Activated CD4-positive, alpha-beta T cell treated with anti-CD3 and anti-CD28 coated beads, Interleukin-2, amount 10 ng/mL, durations not matched to agents 7 days and 5 days (primary cell): ENCODE measurements around the gene LTA. TPM values are rescaled to one million over a fixed set of nuclear protein-coding genes. Genes with fewer than 3 reads are reported as not detected.
"Not testable (repeated sequence)": the region's sequence is repeated elsewhere in the genome, so short reads cannot be mapped to it uniquely, and the experiment has no call there.

Experiments
- CTCF ChIA-PET: fragments of 350-600 bp; sonication (Branson Sonifier 250); formaldehyde crosslinking; loops from one replicate; lab custom pipeline; 2021; ENCODE audit warnings: antibody characterized with exemption; lab: Charles Lee
- POLR2A ChIA-PET: fragments of 350-600 bp; sonication (Branson Sonifier 250); formaldehyde crosslinking; loops from one replicate; lab custom pipeline; 2021; ENCODE audit warnings: antibody characterized with exemption; lab: Charles Lee
- DNase-seq: peaks from one replicate; pipeline ENCODE4 v3.0.0-alpha.2; 2020
- H3K27ac Mint-ChIP-seq: one replicate; pipeline ENCODE4 v1.8.0; 2021; ENCODE audit warnings: mild to moderate bottlenecking, moderate library complexity, mixed read lengths
- H3K27me3 Mint-ChIP-seq: one replicate; pipeline ENCODE4 v1.8.0; 2021; ENCODE audit warnings: mixed read lengths
- H3K36me3 Mint-ChIP-seq: one replicate; pipeline ENCODE4 v1.8.0; 2021; ENCODE audit warnings: low read depth, mixed read lengths
- H3K4me1 Mint-ChIP-seq: one replicate; pipeline ENCODE4 v1.8.0; 2021; ENCODE audit warnings: mixed read lengths
- H3K4me3 Mint-ChIP-seq: one replicate; pipeline ENCODE4 v1.8.0; 2021; ENCODE audit warnings: mild to moderate bottlenecking, moderate library complexity, mixed read lengths
- H3K9me3 Mint-ChIP-seq: one replicate; pipeline ENCODE4 v1.8.0; 2021; ENCODE audit warnings: mixed read lengths
- total RNA-seq, 2 experiments: library from RNA; stranded (reverse); gene quantifications; one replicate each; pipeline ENCODE4 v1.2.3, GENCODE V29; 2021

Gene LTA
- total RNA-seq, 2 experiments from 2014 or later, result 20.9 to 27.0 TPM

DNA sequence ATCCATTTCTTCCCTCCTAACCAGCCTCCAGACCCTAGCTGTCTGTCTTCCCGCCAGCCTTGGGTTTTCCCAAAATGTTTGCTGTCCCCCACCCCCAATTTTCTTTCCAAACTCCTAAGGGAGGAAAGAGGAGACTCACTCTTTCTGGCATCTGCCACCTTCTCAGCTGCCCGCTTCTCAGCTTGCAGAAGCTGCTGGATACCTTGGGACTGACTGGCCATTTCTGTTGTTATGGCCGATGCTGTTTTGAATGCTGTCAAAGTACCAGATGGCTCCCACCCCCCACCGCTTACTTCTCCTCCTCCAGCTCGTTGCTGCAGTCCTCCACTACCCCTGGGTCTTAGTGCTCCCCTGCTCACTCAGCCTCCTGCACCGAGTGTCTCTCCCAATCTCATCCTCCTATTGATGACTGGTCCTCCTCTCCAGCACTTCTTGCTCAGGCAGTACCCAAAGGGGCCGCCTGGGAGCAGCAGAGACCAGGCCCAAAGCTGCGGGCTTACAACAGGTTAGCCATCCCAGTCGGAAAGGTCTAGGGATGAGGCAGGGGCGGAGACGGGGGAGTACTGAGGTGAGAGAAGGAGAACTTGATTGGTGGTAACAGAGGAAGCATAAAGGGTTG, 25.6 kb upstream of the LTA start, which contains the start of gene ATP6V1G2:
Gene ATP6V1G2, minus strand, starts transcription at position 270 of the 619 bp plus-strand sequence. Its CDS starts 49 bp downstream, at position 221.
- H3K27ac Mint-ChIP-seq, result peak within 1 kb of the TSS; percentile 95
- POLR2A ChIA-PET, result no interaction called here
- peaks cover 62% of the 10 kb centered on the region for H3K4me1 Mint-ChIP-seq
- no peaks in the 10 kb centered on the region for H3K27me3 Mint-ChIP-seq
- no peaks in the 10 kb centered on the region for H3K9me3 Mint-ChIP-seq
- peaks cover 14% of the 10 kb centered on the region for H3K36me3 Mint-ChIP-seq
- H3K4me3 Mint-ChIP-seq, result peak within 1 kb of the TSS; percentile 89
- CTCF ChIA-PET, result interaction anchor here (0.6 to 23.4 kb wide), 30 partner anchors 10 to 361 kb away, joined by 3 to 497 read pairs (median 4); partner anchors contain the start of genes AIF1, BAG6, HSPA1B and LTB
- DNase-seq, result peak; percentile 91

- Mint-ChIP-seq H3K27me3 (no peaks in the 10 kb centered on the region), H3K4me3 (peak within 1 kb of the TSS; percentile 89), H3K9me3 (no peaks in the 10 kb centered on the region), H3K4me1 (peaks cover 64% of the 10 kb centered on the region), H3K36me3 (peaks cover 14% of the 10 kb centered on the region), H3K27ac (peak within 1 kb of the TSS; percentile 95)
- peak; percentile 94 for DNase-seq
- ChIA-PET CTCF (interaction anchor here (0.6 to 23.4 kb wide), 20 partner anchors 9 to 310 kb away, joined by 3 to 497 read pairs (median 4); partner anchors contain the start of genes BAG6, LTA, LTB and NCR3), POLR2A (interaction anchor here (1.6 kb wide), 1 partner anchor 28 kb away, joined by 5 read pairs; the partner anchor contains the start of gene TNF)
Observed at GRCh38 chr6:31546958-31547726, 24.9 kb upstream of the LTA start, which contains the start of gene NFKBIL1. Gene NFKBIL1, plus strand, starts transcription at chr6:31547608. Its CDS starts 87 bp downstream, at chr6:31547695.

DNA sequence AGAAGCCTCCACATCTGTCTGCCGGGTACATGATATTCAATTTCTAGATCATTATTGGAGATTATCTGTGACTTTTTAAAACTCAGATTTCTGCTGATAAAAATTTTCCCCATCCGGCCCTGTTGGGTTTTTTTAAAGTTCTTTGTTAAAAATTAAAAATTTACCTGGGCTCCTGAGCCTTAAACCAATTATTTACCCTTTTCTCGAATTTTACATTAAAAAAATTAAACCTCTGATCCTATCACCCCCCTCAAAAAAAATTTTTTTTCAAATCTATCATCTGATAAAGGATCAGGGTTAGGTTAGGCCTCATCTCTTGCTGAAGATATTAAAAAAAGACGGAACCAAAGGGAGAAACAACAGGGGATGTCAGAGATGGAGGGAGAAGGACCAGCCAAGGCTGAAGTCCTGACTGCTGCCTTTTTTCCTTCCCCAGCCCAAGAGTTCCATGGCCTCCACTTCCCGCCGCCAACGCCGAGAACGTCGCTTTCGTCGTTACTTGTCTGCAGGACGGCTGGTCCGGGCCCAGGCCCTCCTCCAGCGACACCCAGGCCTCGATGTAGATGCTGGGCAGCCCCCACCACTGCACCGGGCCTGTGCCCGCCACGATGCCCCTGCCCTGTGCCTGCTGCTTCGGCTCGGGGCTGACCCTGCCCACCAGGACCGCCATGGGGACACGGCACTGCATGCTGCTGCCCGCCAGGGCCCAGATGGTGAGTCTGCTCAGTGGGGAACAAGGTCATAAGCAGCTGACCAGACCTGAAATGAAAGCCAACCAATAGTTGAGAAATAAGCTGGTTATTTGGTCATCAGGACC, 24.2 kb upstream of the LTA start:
- DNase-seq, result no peak
- H3K36me3 Mint-ChIP-seq, result peaks cover 14% of the 10 kb centered on the region
- peak overlapping the region; percentile 95 for H3K27ac Mint-ChIP-seq
- H3K4me1 Mint-ChIP-seq, result peaks cover 60% of the 10 kb centered on the region
- POLR2A ChIA-PET, result interaction anchor here (0.6 to 1.6 kb wide), 2 partner anchors 27 to 876 kb away, joined by 3 to 5 read pairs; partner anchors contain the start of gene TNF
- CTCF ChIA-PET, result interaction anchor here (0.6 to 23.4 kb wide), 14 partner anchors 8 to 132 kb away, joined by 3 to 497 read pairs (median 6); partner anchors contain the start of genes LST1, LTA, LTB and NCR3
- no peaks in the 10 kb centered on the region for H3K27me3 Mint-ChIP-seq
- peak overlapping the region; percentile 89 for H3K4me3 Mint-ChIP-seq
- H3K9me3 Mint-ChIP-seq, result no peaks in the 10 kb centered on the region

- peak overlapping the region; percentile 26 for H3K4me3 Mint-ChIP-seq
- H3K27me3 Mint-ChIP-seq, result no peaks in the 10 kb centered on the region
- H3K9me3 Mint-ChIP-seq, result no peaks in the 10 kb centered on the region
- POLR2A ChIA-PET, result interaction anchor here (0.6 to 1.6 kb wide), 2 partner anchors 26 to 876 kb away, joined by 3 to 5 read pairs; partner anchors contain the start of gene TNF
- no peak for DNase-seq
- H3K4me1 Mint-ChIP-seq, result peaks cover 56% of the 10 kb centered on the region
- H3K36me3 Mint-ChIP-seq, result peaks cover 16% of the 10 kb centered on the region
- no peak overlapping the region for H3K27ac Mint-ChIP-seq
- CTCF ChIA-PET, result interaction anchor here (0.8 to 23.4 kb wide), 10 partner anchors 10 to 124 kb away, joined by 3 to 497 read pairs (median 10); partner anchors contain the start of genes LST1, LTA, LTB and NCR3
Observed at GRCh38 chr6:31548544-31548873, 23.6 kb upstream of the LTA start.

- POLR2A ChIA-PET, result interaction anchor here (0.8 to 1.4 kb wide), 3 partner anchors 24 to 47 kb away, joined by 3 to 4 read pairs (median 3); partner anchors contain the start of gene TNF
- Mint-ChIP-seq H3K4me1 (peaks cover 56% of the 10 kb centered on the region), H3K36me3 (peaks cover 19% of the 10 kb centered on the region), H3K27ac (peak overlapping the region; percentile 62)
- CTCF ChIA-PET, result interaction anchor here (0.5 to 23.4 kb wide), 26 partner anchors 9 to 512 kb away, joined by 3 to 497 read pairs (median 4); partner anchors contain the start of genes ABHD16A, BAG6, DDX39B and LST1
- not testable (repeated sequence) for H3K27me3 Mint-ChIP-seq, H3K4me3 Mint-ChIP-seq, H3K9me3 Mint-ChIP-seq
- peak; percentile 76 for DNase-seq
Observed at GRCh38 chr6:31551371-31551770, 20.7 kb upstream of the LTA start.

DNA sequence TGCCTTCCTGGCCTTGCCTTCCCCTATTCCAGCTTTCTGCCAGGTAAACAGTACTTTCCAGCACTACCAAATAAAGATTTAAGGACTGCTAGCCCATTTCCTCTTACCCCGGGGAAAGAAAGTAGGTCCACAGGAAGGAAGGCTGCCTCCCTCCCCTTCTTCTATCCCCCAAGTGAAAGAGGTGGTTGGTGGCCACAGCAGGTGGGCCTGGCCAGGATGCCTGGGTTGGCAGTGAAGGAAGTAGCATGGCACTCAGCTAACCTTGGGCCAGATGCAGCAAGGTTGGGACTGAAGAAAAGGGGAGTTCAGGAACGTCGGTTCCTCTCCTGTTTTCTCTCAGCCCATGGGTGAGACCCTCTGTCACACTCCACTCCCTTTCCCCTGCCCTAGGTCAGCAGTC, 15.8 kb upstream of the LTA start:
- Mint-ChIP-seq H3K27ac (peak overlapping the region; percentile 6), H3K36me3 (peaks cover 41% of the 10 kb centered on the region)

DNA sequence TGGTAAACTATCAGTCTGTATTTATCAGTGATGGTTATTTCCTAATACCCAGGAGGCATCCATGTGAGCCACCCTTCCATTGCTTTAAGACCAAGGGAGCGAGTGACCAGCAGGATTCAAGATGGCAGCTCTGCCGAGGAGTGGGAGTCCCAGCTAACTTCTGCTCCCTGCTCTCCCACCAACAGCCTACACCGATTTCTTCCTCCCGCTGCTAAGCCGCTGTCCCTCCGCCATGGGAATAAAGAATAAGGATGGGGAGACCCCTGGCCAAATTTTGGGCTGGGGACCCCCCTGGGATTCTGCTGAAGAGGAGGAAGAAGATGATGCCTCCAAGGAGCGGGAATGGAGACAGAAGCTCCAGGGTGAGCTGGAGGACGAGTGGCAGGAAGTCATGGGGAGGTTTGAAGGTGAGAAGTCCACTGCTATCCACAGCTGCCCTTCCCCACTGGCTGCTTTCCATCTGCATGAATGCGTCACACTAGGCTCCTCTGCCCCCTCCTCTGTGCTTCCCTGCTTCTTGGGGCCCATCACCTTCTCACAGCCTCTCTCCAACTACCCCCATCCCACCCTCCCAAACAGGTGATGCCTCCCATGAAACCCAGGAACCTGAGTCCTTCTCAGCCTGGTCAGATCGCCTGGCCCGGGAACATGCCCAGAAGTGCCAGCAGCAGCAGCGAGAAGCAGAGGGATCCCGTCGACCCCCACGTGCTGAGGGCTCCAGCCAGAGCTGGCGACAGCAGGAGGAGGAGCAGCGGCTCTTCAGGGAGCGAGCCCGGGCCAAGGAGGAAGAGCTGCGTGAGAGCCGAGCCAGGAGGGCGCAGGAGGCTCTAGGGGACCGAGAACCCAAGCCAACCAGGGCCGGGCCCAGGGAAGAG, 14.4 kb upstream of the LTA start:
- Mint-ChIP-seq H3K27me3 (peaks cover 7% of the 10 kb centered on the region), H3K36me3 (peaks cover 45% of the 10 kb centered on the region), H3K27ac (peak overlapping the region; percentile 69), H3K4me1 (peaks cover 65% of the 10 kb centered on the region), H3K9me3 (no peaks in the 10 kb centered on the region), H3K4me3 (no peak overlapping the region)
- CTCF ChIA-PET, result interaction anchor here (1.1 to 23.4 kb wide), 7 partner anchors 9 to 41 kb away, joined by 4 to 497 read pairs (median 5); partner anchors contain the start of genes ATP6V1G2, LST1, LTB and NCR3
- POLR2A ChIA-PET, result no interaction called here
- no peak for DNase-seq

More for the DNA sequence above, 15.8 kb upstream of the LTA start:
- Mint-ChIP-seq H3K4me3 (no peak overlapping the region), H3K27me3 (no peaks in the 10 kb centered on the region), H3K4me1 (peaks cover 64% of the 10 kb centered on the region), H3K9me3 (no peaks in the 10 kb centered on the region)
- ChIA-PET CTCF (interaction anchor here (0.8 to 23.4 kb wide), 7 partner anchors 9 to 42 kb away, joined by 3 to 497 read pairs (median 7); partner anchors contain the start of genes ATP6V1G2, LTB, NCR3 and NFKBIL1), POLR2A (no interaction called here)
- no peak for DNase-seq

DNA sequence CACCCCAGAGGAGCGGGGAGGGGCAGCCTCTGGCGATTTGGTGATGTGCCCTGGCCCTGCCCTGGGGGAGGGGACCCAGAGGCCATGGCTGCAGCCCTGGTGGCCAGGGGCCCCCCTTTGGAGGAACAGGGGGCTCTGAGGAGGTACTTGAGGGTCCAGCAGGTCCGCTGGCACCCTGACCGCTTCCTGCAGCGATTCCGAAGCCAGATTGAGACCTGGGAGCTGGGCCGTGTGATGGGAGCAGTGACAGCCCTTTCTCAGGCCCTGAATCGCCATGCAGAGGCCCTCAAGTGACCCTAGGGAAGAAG, 13.8 kb upstream of the LTA start:
- Mint-ChIP-seq H3K4me1 (peaks cover 69% of the 10 kb centered on the region), H3K36me3 (peaks cover 49% of the 10 kb centered on the region), H3K4me3 (peak overlapping the region; percentile 62), H3K9me3 (no peaks in the 10 kb centered on the region), H3K27me3 (peaks cover 11% of the 10 kb centered on the region), H3K27ac (peak overlapping the region; percentile 89)
- no peak for DNase-seq
- ChIA-PET POLR2A (interaction anchor here (1.0 kb wide), 1 partner anchor 17 kb away, joined by 8 read pairs; the partner anchor contains the start of gene TNF), CTCF (interaction anchor here (1.1 to 23.4 kb wide), 7 partner anchors 8 to 40 kb away, joined by 4 to 497 read pairs (median 16); partner anchors contain the start of genes ATP6V1G2, LST1, LTB and NCR3)

- ChIA-PET POLR2A (interaction anchor here (0.6 to 1.6 kb wide), 4 partner anchors 10 to 22 kb away, joined by 3 to 8 read pairs (median 5); partner anchors contain the start of gene TNF), CTCF (interaction anchor here (1.3 to 23.4 kb wide), 8 partner anchors 8 to 40 kb away, joined by 3 to 497 read pairs (median 16); partner anchors contain the start of genes LTA, LTB, NCR3 and TNF)
- peaks cover 72% of the 10 kb centered on the region for H3K4me1 Mint-ChIP-seq
- H3K27me3 Mint-ChIP-seq, result peaks cover 14% of the 10 kb centered on the region
- peak overlapping the region; percentile 89 for H3K27ac Mint-ChIP-seq
- H3K36me3 Mint-ChIP-seq, result peaks cover 52% of the 10 kb centered on the region
- peak; percentile 59 for DNase-seq
- H3K9me3 Mint-ChIP-seq, result no peaks in the 10 kb centered on the region
- peak overlapping the region; percentile 62 for H3K4me3 Mint-ChIP-seq
Observed at GRCh38 chr6:31558631-31559500, 13.2 kb upstream of the LTA start.

GRCh38 chr6:31559606-31559957, 12.5 kb upstream of the LTA start:
- Mint-ChIP-seq H3K27me3 (peaks cover 15% of the 10 kb centered on the region), H3K27ac (peak overlapping the region; percentile 89), H3K36me3 (peaks cover 53% of the 10 kb centered on the region), H3K4me3 (peak overlapping the region; percentile 62), H3K4me1 (peaks cover 72% of the 10 kb centered on the region), H3K9me3 (no peaks in the 10 kb centered on the region)
- ChIA-PET CTCF (interaction anchor here (1.3 to 23.4 kb wide), 8 partner anchors 9 to 39 kb away, joined by 3 to 497 read pairs (median 16); partner anchors contain the start of genes LTA, LTB, NCR3 and TNF), POLR2A (interaction anchor here (0.5 to 1.6 kb wide), 4 partner anchors 9 to 28 kb away, joined by 3 to 6 read pairs (median 4); no protein-coding TSS in a partner anchor)
- DNase-seq, result no peak
